GM23338 (cell line): ENCODE results near the gene RICTOR. TPM values are rescaled to one million over a fixed set of nuclear protein-coding genes. Genes with fewer than 3 reads are reported as not detected.
A peak's percentile ranks its signal among the peaks of the same experiment; 100 is the strongest.

Experiments used
- ATAC-seq: fragments of 200-7000 bp; cut with Tn5 transposase; 3 replicates; pipeline ENCODE4 v1.9.1; 2020
- DNase-seq: peaks from one replicate; pipeline ENCODE4 v3.0.0-alpha.2; 2015; ENCODE audit warnings: low spot score
- H2AFZ ChIP-seq: fragments of 200-600 bp; sonication (generic); 2 replicates; pipeline ENCODE4 v1.8.0; 2016; ENCODE audit warnings: antibody characterized with exemption, mild to moderate bottlenecking, moderate library complexity
- H3F3A ChIP-seq: fragments of 200-600 bp; sonication (generic); replicated peaks from 2 replicates; pipeline ENCODE4 v1.8.0; 2017; ENCODE audit warnings: antibody characterized with exemption, mixed run types, low read depth
- H3K27ac ChIP-seq: fragments of 200-600 bp; sonication (generic); 2 replicates; pipeline ENCODE4 v1.6.1; 2016; ENCODE audit warnings: low read depth
- H3K27me3 ChIP-seq: fragments of 200-600 bp; sonication (generic); 2 replicates; pipeline ENCODE4 v1.8.0; 2016; ENCODE audit warnings: mild to moderate bottlenecking, mixed run types, moderate library complexity; ENCODE audit not compliant: insufficient read depth
- H3K36me3 ChIP-seq: fragments of 200-600 bp; sonication (generic); 2 replicates; pipeline ENCODE4 v1.8.0; 2016; ENCODE audit warnings: mild to moderate bottlenecking; ENCODE audit not compliant: insufficient read depth
- H3K4me1 ChIP-seq: fragments of 200-600 bp; sonication (generic); 2 replicates; pipeline ENCODE4 v1.8.0; 2016; ENCODE audit warnings: mild to moderate bottlenecking, moderate library complexity; ENCODE audit not compliant: insufficient read depth
- H3K4me2 ChIP-seq: fragments of 200-600 bp; sonication (generic); 2 replicates; pipeline ENCODE4 v1.7.1; 2017; ENCODE audit warnings: mixed run types
- H3K4me3 ChIP-seq: fragments of 200-600 bp; sonication (generic); 2 replicates; pipeline ENCODE4 v1.6.1; 2016; ENCODE audit warnings: mixed run types
- H3K79me2 ChIP-seq: fragments of 200-600 bp; sonication (generic); replicated peaks from 2 replicates; pipeline ENCODE4 v1.8.0; 2017; ENCODE audit warnings: mild to moderate bottlenecking; ENCODE audit not compliant: insufficient read depth
- H3K9me2 ChIP-seq: fragments of 200-600 bp; sonication (generic); 2 replicates; pipeline ENCODE4 v1.8.0; 2017; ENCODE audit not compliant: insufficient read depth
- H4K20me1 ChIP-seq: fragments of 200-600 bp; sonication (generic); replicated peaks from 2 replicates; pipeline ENCODE4 v1.8.0; 2017; ENCODE audit warnings: mild to moderate bottlenecking; ENCODE audit not compliant: insufficient read depth
- H3K27ac Mint-ChIP-seq: 2 replicates; pipeline ENCODE4 v1.8.0; 2020; ENCODE audit warnings: inconsistent platforms, mild to moderate bottlenecking, moderate library complexity, mixed read lengths
- H3K27me3 Mint-ChIP-seq: 3 replicates; pipeline ENCODE4 v1.8.0; 2022; ENCODE audit warnings: low read depth, mild to moderate bottlenecking, moderate library complexity, mixed read lengths, inconsistent platforms; ENCODE audit not compliant: insufficient read depth, poor library complexity
- H3K36me3 Mint-ChIP-seq: 3 replicates; pipeline ENCODE4 v1.8.0; 2021; ENCODE audit warnings: low read depth, mild to moderate bottlenecking, inconsistent platforms, moderate library complexity, mixed read lengths
- H3K4me1 Mint-ChIP-seq: 3 replicates; pipeline ENCODE4 v1.8.0; 2020; ENCODE audit warnings: mild to moderate bottlenecking, inconsistent platforms, mixed read lengths
- H3K4me3 Mint-ChIP-seq: 3 replicates; pipeline ENCODE4 v1.8.0; 2021; ENCODE audit warnings: moderate library complexity, mild to moderate bottlenecking, inconsistent platforms, mixed read lengths
- H3K9me3 Mint-ChIP-seq: 3 replicates; pipeline ENCODE4 v1.8.0; 2020; ENCODE audit warnings: moderate library complexity, mild to moderate bottlenecking, inconsistent platforms, mixed read lengths
- EZH2 ChIP-seq: fragments of 200-600 bp; sonication (generic); IDR thresholded peaks from one replicate; pipeline ENCODE4 v1.8.0; 2017; ENCODE audit warnings: antibody characterized with exemption, mild to moderate bottlenecking, low read depth; ENCODE audit not compliant: unreplicated experiment
- EZH2phosphoT487 ChIP-seq: fragments of 200-600 bp; sonication (generic); IDR thresholded peaks from one replicate; pipeline ENCODE4 v1.8.1; 2018; ENCODE audit warnings: antibody characterized with exemption; ENCODE audit not compliant: unreplicated experiment
- NANOG ChIP-seq: IDR thresholded peaks from 2 replicates; pipeline ENCODE4 v1.6.1; 2016; ENCODE audit warnings: antibody characterized with exemption, borderline replicate concordance
- POLR2AphosphoS5 ChIP-seq: IDR thresholded peaks from 2 replicates; pipeline ENCODE4 v1.6.1; 2016; ENCODE audit warnings: antibody characterized with exemption, low read depth
- STAT1 ChIP-seq: IDR thresholded peaks from one replicate; pipeline ENCODE4 v1.6.1; 2016; ENCODE audit warnings: antibody characterized with exemption; ENCODE audit not compliant: unreplicated experiment
- ZNF114 ChIP-seq: fragments of 250-450 bp; sonication (Bioruptor Pico); IDR thresholded peaks from 2 replicates; pipeline ENCODE4 v1.5.0; 2020; ENCODE audit warnings: mild to moderate bottlenecking, moderate library complexity
- ZNF331 ChIP-seq: fragments of 250-450 bp; sonication (Bioruptor Pico); IDR thresholded peaks from 2 replicates; pipeline ENCODE4 v1.5.0; 2020; ENCODE audit warnings: low read depth, mild to moderate bottlenecking, moderate library complexity
- polyA plus RNA-seq: library from polyadenylated mRNA; unstranded; fragments of >200 nt; fragmentation: Nextera tagmentation; extraction: Ambion mirVana; gene quantifications from 2 replicates; pipeline ENCODE4 v1.2.1, GENCODE V29; 2016
- total RNA-seq: library from RNA; depleted of rRNA; stranded (reverse); fragments of >200 nt; shearing (Covaris generic); gene quantifications from 2 replicates; pipeline ENCODE4 v1.2.3, GENCODE V29; 2014
- TF ChIP-seq, protein P1 (sequence below): IDR thresholded peaks from 2 replicates; pipeline ENCODE4 v1.6.1; 2016; ENCODE audit warnings: antibody characterized with exemption
- TF ChIP-seq, protein P2 (sequence below), 2 experiments: fragments of 200-600 bp in 1 of 2; sonication (generic) in 1 of 2; conservative IDR thresholded peaks; 2 replicates each; pipeline versions ENCODE4 v1.5.1 to v1.6.1; 2016 to 2017; ENCODE audit warnings: antibody characterized with exemption in 2 of 2, low read depth in 2 of 2, mild to moderate bottlenecking in 2 of 2, moderate library complexity in 1 of 2
- TF ChIP-seq, protein P3 (sequence below): IDR thresholded peaks from one replicate; pipeline ENCODE4 v1.6.1; 2018; ENCODE audit warnings: antibody characterized with exemption; ENCODE audit not compliant: unreplicated experiment

The RICTOR gene
- total and polyA plus RNA-seq, 2 experiments from 2014 or later, result 9.9 to 27.4 TPM

DNA sequence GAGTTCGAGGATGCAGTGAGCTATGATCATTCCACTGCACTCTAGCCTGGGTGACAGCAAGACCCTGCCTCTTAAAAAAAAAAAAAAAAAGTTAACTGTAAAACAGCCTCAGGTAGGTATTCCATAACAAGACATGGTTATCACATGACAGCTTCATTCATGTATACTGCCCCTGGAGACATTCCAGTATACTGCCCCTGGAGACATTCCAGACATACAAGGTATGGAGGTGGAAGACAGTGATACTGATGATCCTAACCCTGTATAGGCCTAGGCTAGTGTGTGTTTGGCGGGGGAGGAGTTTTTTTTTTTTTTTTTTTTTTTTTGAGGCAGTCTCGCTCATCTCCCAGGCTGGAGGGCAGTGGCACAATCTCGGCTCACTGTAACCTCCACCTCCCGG, 105.5 kb downstream of the RICTOR start:
- Histone ChIP-seq H3K4me1 (no peaks in the 10 kb centered on the region), H3K36me3 (peaks cover 17% of the 10 kb centered on the region; the same call in 1 of the 2 replicates), H3K4me2 (no peak overlapping the region), H3K9me2 (no peaks in the 10 kb centered on the region), H4K20me1 (no peaks in the 10 kb centered on the region; the same call in 1 of the 2 replicates), H2AFZ (no peak overlapping the region), H3K27ac (no peak overlapping the region), H3K79me2 (no peaks in the 10 kb centered on the region), H3F3A (no peaks in the 10 kb centered on the region), H3K4me3 (no peak overlapping the region), H3K27me3 (no peaks in the 10 kb centered on the region)
- peak; percentile 52 for ATAC-seq
- Mint-ChIP-seq H3K27ac (no peak overlapping the region), H3K36me3 (peaks cover 9% of the 10 kb centered on the region; the same call in 2 of the 3 replicates), H3K27me3 (no peaks in the 10 kb centered on the region), H3K4me3 (no peak overlapping the region), H3K9me3 (no peaks in the 10 kb centered on the region), H3K4me1 (no peaks in the 10 kb centered on the region)
- TF ChIP-seq ZNF114 (CRISPR knock-in tag) (no peak), STAT1 (no peak), ZNF331 (no peak), POLR2AphosphoS5 (no peak), EZH2phosphoT487 (no peak)
- TF ChIP-seq, protein P1, sequence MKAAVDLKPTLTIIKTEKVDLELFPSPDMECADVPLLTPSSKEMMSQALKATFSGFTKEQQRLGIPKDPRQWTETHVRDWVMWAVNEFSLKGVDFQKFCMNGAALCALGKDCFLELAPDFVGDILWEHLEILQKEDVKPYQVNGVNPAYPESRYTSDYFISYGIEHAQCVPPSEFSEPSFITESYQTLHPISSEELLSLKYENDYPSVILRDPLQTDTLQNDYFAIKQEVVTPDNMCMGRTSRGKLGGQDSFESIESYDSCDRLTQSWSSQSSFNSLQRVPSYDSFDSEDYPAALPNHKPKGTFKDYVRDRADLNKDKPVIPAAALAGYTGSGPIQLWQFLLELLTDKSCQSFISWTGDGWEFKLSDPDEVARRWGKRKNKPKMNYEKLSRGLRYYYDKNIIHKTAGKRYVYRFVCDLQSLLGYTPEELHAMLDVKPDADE, result no peak
- DNase-seq, result peak; percentile 42

DNA sequence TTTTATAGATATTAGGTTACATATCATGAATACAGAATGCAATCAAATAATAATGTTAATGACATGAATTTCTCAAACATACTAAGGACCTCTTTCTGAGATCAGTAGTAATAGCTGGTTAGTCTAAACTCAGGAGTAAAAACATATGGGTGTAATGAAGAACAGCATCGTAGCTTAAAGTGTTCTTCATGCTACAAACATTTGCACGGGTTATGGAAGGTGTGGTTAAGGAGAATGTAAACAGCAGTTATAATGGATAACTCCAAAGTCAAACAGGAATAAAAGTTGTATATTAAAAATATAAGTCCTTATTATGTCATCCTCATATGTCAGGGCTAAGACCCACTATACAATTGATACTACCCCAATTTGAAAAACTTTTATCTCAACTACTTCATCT, 112.5 kb downstream of the RICTOR start:
- no peak overlapping the region for H3K27ac Mint-ChIP-seq
- no peak overlapping the region for H3K4me3 Mint-ChIP-seq
- H3K9me3 Mint-ChIP-seq, result no peaks in the 10 kb centered on the region
- H3K4me1 Mint-ChIP-seq, result no peaks in the 10 kb centered on the region
- DNase-seq (no peak), ATAC-seq (no peak)
- Histone ChIP-seq H3F3A (no peaks in the 10 kb centered on the region), H3K27me3 (no peaks in the 10 kb centered on the region), H3K4me1 (no peaks in the 10 kb centered on the region), H3K9me2 (no peaks in the 10 kb centered on the region), H3K4me2 (no peak overlapping the region), H2AFZ (no peak overlapping the region), H4K20me1 (no peaks in the 10 kb centered on the region; the same call in 1 of the 2 replicates), H3K4me3 (no peak overlapping the region), H3K36me3 (peaks cover 42% of the 10 kb centered on the region; the same call in 1 of the 2 replicates), H3K27ac (no peak overlapping the region), H3K79me2 (no peaks in the 10 kb centered on the region)
- H3K36me3 Mint-ChIP-seq, result peaks cover 26% of the 10 kb centered on the region; the same call in 2 of the 3 replicates
- H3K27me3 Mint-ChIP-seq, result no peaks in the 10 kb centered on the region
- no peak for TF ChIP-seq POLR2AphosphoS5
- TF ChIP-seq, protein P2, sequence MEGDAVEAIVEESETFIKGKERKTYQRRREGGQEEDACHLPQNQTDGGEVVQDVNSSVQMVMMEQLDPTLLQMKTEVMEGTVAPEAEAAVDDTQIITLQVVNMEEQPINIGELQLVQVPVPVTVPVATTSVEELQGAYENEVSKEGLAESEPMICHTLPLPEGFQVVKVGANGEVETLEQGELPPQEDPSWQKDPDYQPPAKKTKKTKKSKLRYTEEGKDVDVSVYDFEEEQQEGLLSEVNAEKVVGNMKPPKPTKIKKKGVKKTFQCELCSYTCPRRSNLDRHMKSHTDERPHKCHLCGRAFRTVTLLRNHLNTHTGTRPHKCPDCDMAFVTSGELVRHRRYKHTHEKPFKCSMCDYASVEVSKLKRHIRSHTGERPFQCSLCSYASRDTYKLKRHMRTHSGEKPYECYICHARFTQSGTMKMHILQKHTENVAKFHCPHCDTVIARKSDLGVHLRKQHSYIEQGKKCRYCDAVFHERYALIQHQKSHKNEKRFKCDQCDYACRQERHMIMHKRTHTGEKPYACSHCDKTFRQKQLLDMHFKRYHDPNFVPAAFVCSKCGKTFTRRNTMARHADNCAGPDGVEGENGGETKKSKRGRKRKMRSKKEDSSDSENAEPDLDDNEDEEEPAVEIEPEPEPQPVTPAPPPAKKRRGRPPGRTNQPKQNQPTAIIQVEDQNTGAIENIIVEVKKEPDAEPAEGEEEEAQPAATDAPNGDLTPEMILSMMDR (conservative IDR thresholded peaks at IDR 0.05; ENCODE audit: low read depth in 2 of 2), result no peak
- no peak for TF ChIP-seq STAT1
- no peak for TF ChIP-seq NANOG
- no peak for TF ChIP-seq EZH2phosphoT487
- TF ChIP-seq, protein P3, sequence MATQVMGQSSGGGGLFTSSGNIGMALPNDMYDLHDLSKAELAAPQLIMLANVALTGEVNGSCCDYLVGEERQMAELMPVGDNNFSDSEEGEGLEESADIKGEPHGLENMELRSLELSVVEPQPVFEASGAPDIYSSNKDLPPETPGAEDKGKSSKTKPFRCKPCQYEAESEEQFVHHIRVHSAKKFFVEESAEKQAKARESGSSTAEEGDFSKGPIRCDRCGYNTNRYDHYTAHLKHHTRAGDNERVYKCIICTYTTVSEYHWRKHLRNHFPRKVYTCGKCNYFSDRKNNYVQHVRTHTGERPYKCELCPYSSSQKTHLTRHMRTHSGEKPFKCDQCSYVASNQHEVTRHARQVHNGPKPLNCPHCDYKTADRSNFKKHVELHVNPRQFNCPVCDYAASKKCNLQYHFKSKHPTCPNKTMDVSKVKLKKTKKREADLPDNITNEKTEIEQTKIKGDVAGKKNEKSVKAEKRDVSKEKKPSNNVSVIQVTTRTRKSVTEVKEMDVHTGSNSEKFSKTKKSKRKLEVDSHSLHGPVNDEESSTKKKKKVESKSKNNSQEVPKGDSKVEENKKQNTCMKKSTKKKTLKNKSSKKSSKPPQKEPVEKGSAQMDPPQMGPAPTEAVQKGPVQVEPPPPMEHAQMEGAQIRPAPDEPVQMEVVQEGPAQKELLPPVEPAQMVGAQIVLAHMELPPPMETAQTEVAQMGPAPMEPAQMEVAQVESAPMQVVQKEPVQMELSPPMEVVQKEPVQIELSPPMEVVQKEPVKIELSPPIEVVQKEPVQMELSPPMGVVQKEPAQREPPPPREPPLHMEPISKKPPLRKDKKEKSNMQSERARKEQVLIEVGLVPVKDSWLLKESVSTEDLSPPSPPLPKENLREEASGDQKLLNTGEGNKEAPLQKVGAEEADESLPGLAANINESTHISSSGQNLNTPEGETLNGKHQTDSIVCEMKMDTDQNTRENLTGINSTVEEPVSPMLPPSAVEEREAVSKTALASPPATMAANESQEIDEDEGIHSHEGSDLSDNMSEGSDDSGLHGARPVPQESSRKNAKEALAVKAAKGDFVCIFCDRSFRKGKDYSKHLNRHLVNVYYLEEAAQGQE, result no peak
- no peak for TF ChIP-seq EZH2
